GM20431 (cell line): ENCODE results near the gene ZEB1.

Source experiments
- in situ Hi-C: fragments of 300-500 bp; cut with MseI, MboI; formaldehyde crosslinking; loops from one replicate; pipeline ENCODE4 v1.15.0; 2020; ENCODE audit warnings: low sequenced_read_pairs; ENCODE audit not compliant: unreplicated experiment

The ZEB1 gene

DNA sequence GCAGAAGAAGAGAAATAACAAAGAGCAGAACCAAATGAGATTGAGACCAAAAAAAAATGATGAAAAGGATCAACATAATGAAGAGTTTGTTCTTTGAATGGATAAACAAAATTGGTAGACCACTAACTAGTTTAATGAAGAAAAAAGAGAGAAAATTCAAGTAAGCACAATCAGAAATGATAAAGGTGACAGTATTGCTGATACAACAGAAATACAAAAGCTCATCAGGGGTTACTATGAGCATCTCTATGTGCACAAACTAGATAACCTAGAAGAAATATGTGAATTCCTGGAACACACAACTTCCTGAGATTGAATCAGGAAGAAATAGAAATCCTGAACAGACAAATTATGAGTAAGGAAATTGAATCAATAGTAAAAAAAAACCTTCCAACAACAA lies 157.1 kb downstream of the ZEB1 start:
- in situ Hi-C loops: no loop called here

DNA sequence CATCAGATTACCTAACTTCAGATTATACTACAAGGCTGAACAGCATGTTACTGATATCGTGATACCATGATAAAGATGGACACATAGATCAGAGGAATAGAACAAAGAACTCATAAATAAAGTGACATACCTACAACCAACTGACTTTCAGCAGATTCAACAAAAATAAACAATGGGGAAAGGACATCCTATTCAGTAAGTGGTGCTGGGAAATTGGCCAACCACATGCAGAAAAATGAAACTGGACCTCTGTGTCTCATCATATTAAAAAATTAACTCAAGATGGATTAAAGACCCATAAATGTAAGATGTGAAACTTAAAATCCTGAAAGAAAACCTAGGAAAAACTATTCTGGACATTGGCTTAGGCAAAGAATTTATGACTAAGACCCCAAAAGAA lies 158.6 kb downstream of the ZEB1 start:
- in situ Hi-C loops: no loop called here

DNA sequence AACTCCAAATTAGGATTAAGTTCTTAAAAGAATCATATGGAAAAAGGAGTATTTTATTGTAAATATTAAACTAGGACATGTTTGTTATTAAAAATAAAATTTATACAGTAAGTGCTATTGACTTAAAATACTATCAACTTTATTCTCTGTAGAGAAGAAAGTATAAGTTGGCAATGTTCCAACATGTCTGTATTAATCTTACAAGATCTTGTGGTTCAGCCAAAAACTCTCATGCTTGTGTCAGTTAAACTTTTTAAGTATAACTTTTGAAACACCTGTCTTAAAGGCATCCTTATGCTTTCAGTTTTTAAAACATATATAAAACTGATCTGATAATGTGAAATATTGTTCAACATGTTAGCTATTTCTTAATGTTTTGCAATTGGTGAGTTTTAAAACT lies 160.7 kb downstream of the ZEB1 start:
- in situ Hi-C loops: no loop called here

DNA sequence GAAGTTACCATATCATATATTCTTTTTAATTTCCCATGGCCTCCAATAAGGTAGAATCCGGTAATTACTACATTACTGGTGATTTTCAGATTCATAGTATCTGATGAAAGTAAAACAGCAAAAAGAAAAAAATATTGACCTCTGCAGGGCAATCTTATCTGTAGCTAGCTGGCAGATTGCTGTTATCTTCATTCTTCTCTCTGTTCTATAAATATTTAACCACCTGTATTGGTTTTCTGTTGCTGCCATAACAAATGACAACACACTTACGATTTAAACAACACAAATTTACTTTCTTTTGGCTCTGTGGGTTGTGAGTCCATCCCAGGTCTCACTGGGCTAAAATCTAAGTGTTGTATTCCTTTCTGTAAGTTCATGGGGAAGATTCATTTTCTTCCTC lies 164.5 kb downstream of the ZEB1 start:
- in situ Hi-C loops: no loop called here

DNA sequence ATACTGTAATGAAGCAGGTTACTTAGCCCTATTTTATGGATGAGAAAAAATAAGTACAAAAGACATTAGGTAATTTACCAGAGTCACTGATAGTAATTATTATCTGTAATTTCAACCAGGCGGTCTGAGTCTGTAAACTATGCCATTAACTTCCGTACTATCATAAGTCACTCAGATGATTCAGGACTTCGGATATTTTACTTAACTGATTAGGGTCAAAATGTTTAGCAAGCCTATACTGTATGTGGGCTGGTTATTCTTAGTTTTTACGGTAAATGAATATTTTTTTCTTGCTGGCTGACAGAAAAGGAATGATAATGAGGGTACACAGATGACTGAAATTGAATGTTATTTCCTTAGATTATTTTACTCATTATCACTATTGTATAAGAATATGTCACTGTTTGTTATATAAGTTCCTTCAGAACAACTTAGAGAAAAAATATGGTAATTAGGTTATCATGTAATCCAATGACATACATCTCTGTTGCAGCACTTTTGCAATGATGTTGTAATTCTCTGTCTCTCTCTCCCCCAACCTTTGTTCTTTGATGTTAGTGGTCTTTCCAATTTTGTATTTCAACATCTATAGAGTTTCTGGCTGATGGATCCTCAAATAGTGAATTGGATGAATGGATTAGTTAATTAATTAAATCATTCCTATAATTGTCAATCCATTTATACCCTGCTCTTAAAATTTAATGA lies 165.6 kb downstream of the ZEB1 start:
- in situ Hi-C loops: no loop called here

DNA sequence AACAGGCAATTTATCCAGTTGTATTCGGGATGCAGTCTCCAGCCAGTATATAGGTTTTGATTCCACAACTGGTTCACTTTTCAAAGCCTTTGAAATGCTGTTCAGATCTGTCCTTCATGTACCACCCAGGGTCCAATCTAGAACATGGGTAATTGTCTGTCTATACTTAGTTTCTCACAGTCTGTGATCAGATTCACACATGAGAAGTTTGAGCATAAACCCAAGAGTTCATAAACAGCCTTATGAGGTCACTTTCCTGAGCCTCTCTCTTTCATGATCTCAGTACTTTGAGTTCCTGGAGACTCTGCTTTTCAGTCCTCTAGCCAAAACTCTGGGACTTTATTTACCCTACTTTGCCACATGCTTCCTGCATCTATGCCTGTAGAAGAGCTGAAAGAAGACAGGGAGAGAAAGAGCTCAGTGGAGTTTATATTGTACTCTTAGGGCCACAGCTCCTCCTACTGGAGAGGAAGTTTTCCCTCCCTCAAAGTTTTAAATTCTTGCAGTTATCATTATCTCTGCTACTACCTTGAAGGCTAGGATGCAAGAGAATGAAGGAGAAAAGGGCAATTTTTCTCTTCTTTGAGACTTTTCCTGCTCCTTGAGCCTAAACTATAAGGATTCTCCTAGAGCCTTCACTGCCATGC lies 172.0 kb downstream of the ZEB1 start:
- in situ Hi-C loops: no loop called here

DNA sequence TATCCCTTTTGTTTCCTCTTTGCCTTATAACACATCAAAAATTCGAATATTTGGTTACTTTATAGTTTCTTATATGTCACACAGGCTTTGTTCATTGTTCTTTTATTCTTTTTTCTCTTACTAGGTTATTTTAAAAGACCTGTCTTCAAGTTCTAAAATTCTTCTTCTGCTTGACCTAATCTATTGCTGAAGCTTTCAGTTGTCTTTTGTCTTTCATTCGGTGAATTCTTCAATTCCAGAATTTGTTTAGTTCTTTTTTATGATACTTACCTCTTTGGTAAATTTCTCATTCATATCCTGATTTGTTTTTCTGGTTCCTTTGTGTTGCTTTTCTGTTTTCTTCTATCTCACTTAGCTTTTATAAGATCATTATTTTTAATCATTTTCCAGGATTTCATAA lies 188.4 kb downstream of the ZEB1 start:
- in situ Hi-C loops: no loop called here

DNA sequence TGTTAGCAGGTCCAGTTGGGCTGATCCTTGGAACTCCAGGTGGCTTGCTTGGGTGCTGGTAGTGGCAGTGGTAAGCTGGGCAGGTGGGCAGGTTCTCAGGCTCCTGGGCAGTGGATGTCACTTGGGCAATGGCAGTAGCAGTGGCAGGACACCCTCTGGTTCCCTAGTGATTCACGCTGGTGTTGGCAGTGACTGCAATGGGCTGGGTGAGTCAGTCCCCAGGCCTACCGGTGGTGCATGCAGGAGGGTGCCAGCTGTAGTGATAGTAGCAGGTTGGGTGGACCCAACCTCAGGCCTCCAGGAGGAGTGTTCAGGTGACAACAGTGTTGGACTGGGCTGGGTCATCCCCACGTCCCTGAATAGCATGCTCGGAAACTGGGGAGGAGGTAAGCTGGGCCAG lies 189.2 kb downstream of the ZEB1 start:
- in situ Hi-C loops: no loop called here

DNA sequence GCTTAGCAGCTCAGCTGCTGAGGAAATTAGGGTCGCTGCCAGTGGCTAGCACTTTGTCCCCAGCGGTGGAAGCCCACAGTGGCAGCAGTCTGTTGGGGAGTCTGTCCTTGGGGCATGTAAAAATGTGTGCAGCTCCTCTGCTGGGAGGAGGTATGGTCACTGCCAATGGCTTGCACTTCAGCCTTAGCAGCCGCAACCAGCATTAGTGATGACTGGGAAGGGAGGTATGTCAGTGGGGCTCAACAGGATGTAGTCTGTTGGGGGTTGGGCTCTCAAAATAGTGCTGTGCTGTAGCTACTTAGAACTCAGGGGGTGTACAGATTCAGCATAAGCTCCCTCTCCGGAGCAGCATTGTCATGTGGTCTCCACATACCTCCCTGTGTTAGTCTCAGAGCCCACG lies 189.9 kb downstream of the ZEB1 start:
- in situ Hi-C loops: no loop called here

DNA sequence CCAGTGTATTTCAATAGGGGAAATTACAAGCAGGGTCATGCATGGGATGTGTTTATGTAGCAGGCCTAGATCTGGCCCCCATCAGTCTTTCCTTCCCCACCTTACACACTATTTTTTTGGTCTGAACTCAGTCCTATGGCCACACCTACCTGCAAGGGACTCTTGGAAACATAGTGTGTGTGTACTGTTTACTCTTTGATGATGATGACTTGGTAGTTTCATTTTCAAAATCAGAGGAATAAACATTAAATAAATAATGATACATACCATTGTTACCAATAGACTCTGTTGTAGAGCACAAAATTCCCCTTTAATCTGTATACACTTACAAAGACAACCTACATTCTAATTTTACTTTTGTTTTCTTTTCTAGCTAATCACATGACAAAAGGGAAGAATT lies 191.0 kb downstream of the ZEB1 start:
- in situ Hi-C loops: no loop called here

DNA sequence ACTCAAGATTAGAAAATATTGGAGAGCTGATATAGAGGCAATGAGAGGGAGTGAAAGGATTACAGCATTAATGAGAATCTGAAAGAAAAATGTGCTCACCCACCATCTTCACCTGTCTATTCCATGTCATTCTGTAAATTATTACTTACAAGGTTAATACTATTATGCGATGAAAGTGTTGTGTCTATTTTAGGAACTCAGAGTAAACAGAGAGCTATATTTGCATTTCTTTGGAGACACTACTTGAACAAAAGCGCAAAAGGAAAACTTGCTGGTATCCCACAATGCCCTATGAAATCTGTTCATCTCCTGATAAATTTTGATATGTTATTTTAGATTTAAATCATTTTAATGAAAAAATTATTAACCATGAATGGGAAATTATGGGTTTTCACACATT lies 196.1 kb downstream of the ZEB1 start:
- in situ Hi-C loops: no loop called here

DNA sequence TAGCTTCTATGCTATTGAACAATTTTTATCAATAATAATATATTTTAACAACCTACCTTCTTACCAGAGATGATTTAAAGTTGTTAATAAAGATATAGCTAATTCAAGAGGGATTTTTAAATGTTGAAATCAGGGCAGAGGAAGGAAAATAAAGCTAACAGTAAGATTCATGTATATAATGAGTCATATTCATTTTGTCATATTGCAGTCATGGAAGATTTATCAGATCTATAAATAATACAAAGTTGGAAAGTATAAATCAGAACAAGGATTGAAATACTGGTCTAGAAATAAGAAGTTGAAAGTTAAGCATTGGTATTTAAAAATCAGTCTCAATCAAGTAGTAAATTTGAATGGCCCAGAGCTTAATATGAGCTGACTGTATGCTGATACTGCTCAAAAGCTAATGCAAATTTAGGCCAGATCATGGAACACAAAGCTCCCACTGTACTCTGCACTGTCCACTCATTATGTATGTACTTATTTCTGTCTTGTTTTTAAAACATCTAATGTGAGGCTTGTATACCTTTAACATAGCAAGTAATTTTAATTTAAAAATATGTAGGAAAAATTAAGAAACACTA lies 196.9 kb downstream of the ZEB1 start:
- in situ Hi-C loops: no loop called here

DNA sequence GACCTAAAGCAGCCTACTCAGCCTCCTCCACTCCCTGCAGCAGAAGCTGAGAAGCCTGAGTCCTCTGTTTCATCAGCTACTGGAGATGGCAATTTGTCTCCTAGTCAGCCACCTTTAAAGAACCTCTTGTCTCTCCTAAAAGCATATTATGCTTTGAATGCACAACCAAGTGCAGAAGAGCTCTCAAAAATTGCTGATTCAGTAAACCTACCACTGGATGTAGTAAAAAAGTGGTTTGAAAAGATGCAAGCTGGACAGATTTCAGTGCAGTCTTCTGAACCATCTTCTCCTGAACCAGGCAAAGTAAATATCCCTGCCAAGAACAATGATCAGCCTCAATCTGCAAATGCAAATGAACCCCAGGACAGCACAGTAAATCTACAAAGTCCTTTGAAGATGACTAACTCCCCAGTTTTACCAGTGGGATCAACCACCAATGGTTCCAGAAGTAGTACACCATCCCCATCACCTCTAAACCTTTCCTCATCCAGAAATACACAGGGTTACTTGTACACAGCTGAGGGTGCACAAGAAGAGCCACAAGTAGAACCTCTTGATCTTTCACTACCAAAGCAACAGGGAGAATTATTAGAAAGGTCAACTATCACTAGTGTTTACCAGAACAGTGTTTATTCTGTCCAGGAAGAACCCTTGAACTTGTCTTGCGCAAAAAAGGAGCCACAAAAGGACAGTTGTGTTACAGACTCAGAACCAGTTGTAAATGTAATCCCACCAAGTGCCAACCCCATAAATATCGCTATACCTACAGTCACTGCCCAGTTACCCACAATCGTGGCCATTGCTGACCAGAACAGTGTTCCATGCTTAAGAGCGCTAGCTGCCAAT lies 202.2 kb downstream of the ZEB1 start:
- in situ Hi-C loops: no loop called here

DNA sequence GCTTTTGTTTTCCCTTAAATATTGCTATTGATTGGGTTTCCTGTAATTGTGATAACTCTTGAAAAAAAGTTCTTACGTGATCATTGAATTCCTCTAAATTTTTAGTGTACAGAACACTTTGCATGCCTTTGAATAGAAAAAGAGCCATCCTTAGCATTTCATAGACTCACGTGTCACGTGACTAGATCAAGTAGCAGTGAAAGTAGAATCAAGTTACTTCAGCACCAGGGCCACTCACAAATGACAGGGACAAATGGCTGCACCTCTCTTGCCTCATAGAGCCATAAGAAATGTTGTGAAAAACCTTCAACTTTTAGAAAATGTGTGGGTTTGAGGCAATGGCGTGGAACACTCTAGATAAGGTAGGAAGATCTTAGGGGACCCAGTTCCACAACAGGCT lies 203.8 kb downstream of the ZEB1 start:
- in situ Hi-C loops: no loop called here

DNA sequence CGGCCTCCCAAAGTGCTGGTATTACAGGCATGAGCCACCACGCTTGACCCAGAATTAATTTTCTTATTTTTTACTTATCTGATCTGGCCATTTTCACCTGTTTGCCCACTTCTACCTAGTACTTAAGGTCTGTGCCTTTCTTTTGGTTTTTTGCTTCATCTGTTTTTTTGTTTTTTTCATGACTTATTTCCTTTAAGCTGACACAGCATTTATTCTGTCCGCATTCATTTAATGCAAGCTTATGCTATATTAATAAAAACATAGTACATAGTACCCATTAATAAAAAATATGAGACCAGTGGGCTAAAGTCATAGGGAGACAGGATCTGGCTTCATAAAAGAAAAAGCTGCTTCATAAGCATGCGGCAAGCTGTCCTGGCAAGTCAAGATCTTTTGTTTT lies 205.4 kb downstream of the ZEB1 start:
- in situ Hi-C loops: no loop called here

DNA sequence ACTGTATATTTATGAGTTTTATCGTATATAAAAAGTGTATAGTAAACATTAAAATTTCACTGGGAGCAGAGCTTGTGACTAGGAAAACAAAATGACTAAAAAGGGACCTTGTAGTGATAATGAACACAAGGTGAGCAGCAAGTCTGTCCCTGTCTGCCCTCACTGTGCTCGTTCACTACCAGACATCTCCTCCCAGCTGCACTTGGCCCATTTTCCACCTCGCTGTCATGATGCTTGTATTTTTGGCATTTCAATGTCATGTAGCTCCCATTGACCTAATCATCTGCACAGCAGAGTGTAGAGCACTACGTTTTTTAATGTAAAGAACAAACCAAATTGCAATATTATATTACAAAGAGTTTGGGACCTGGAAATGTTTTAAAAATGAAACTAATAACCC lies 207.2 kb downstream of the ZEB1 start:
- in situ Hi-C loops: no loop called here

DNA sequence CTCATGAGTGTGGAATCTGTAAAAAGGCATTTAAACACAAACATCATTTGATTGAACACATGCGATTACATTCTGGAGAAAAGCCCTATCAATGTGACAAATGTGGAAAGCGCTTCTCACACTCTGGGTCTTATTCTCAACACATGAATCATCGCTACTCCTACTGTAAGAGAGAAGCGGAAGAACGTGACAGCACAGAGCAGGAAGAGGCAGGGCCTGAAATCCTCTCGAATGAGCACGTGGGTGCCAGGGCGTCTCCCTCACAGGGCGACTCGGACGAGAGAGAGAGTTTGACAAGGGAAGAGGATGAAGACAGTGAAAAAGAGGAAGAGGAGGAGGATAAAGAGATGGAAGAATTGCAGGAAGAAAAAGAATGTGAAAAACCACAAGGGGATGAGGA lies 207.7 kb downstream of the ZEB1 start:
- in situ Hi-C loops: no loop called here

DNA sequence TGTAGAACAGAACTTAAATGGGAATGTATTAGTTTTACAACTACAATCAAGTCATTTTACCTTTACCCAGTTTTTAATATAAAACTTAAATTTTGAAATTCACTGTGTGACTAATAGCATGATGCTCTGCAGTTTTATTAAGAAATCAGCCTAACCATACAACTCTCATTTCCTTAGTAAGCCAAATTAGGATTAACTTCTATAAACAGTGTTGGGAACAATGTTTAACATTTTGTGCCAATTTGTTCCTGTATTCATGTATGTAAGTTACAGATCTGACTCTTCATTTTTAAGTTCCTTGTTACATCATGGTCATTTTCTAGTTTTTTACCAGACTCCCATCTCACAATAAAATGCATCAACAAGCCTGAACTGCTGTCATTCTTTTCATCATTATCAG lies 209.8 kb downstream of the ZEB1 start:
- in situ Hi-C loops: no loop called here

DNA sequence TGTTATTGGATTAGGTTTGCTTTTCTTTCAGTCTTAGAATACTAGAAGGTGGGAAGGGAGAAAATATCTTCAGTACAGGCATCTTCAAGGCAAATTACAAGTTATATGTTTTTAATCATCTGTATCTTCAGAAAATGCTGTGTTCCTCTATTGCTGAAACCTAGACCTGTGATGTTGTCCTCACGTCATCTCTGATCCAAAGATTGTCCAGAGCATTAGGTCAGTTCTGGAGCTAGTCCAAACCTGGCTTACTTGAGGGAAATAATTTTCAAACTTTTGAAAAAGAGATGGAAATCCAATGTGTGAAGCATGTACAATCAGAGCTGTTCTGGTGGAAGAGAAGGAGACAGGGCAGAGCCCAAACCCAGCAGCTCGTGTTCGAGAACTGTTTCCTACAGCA lies 217.3 kb downstream of the ZEB1 start:
- in situ Hi-C loops: no loop called here

DNA sequence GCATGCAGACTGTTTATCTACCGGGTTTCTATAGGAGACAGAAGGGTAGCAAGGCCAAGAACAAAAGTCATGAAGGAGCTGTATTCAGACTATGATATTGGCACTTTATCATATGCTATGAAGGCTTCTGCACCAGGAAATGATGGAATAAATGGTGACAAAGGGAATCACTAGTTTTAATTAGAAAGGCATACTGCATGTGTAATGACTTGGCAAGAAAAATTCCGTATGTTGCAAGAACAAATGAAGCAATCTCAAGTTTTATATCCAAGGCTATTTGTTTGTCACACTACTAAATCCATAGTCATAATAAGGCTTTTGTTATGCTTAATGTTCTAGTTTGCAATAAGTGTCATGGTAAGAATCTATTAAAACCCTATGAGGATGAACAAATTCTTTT lies 230.9 kb downstream of the ZEB1 start:
- in situ Hi-C loops: no loop called here

DNA sequence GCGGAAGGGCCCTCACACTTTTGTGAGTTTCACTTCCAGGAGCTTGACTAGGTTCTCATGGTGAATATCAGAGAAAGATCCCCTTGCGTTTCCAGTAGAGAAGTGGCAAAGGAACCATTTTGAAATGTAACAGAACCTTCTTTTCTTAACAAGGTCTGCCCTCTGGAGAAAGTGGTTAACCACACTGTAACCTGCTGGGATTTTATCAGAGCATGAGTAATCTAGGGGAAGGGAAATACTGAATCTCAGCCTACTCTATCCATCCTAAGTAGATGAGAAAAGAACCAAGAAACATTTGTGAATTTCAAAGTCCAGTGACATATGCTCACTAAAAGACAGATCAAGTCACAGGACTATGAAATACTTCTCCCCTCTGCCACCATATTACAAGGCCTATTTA lies 235.5 kb downstream of the ZEB1 start:
- in situ Hi-C loops: no loop called here
